Measurements from ENCODE around the gene ATF5.

The ATF5 gene

GRCh38 chr19:49929121-49929610 is at the start of gene ATF5, which contains the start of gene NUP62:
Gene ATF5 (plus strand): TSS chr19:49929205. CDS start chr19:49930851, 1,646 bp downstream.
Gene NUP62 (minus strand): TSS chr19:49929504. CDS start chr19:49909807, 19,697 bp downstream.
- peak in 1 of 2 experiments; percentile 83 for DNase-seq

- peak in 1 of 2 experiments; percentile 16 for DNase-seq
These were observed 49.6 kb upstream of the ATF5 start for GRCh38 chr19:49879243-49879963.

GRCh38 chr19:49880162-49880869 is 48.7 kb upstream of the ATF5 start:
- DNase-seq, result no peak

- no peak for DNase-seq
These were observed 47.8 kb upstream of the ATF5 start for GRCh38 chr19:49881186-49881585.

GRCh38 chr19:49881672-49882394 is 47.2 kb upstream of the ATF5 start:
- DNase-seq, result no peak

- DNase-seq, result no peak
These were observed 46.4 kb upstream of the ATF5 start for GRCh38 chr19:49882643-49883042.

- DNase-seq, result no peak
These were observed 45.9 kb upstream of the ATF5 start for GRCh38 chr19:49883094-49883493.

GRCh38 chr19:49884109-49884508 is 44.9 kb upstream of the ATF5 start:
- no peak for DNase-seq

GRCh38 chr19:49884760-49885159 is 44.2 kb upstream of the ATF5 start:
- no peak for DNase-seq

- DNase-seq, result no peak
These were observed 41.9 kb upstream of the ATF5 start for GRCh38 chr19:49887037-49887664.

GRCh38 chr19:49887665-49888509 is 41.1 kb upstream of the ATF5 start:
- DNase-seq, result no peak

GRCh38 chr19:49888510-49888824 is 40.5 kb upstream of the ATF5 start:
- no peak for DNase-seq

GRCh38 chr19:49889038-49889686 is 39.8 kb upstream of the ATF5 start:
- no peak for DNase-seq

GRCh38 chr19:49889687-49890348 is 39.2 kb upstream of the ATF5 start:
- peak; percentile 10 to 55 for DNase-seq

- peak in 1 of 2 experiments; percentile 20 for DNase-seq
These were observed 38.4 kb upstream of the ATF5 start for GRCh38 chr19:49890349-49891311.

- no peak for DNase-seq
These were observed 37.6 kb upstream of the ATF5 start for GRCh38 chr19:49891393-49891792.

GRCh38 chr19:49892716-49893115 is 36.3 kb upstream of the ATF5 start:
- DNase-seq, result no peak

GRCh38 chr19:49894011-49894664 is 34.9 kb upstream of the ATF5 start:
- no peak for DNase-seq

GRCh38 chr19:49894879-49895565 is 34.0 kb upstream of the ATF5 start:
- no peak for DNase-seq
